Erythroblast (primary cell): ENCODE data around the gene AKAP6.

Source experiments
- GATA1 ChIP-seq: IDR thresholded peaks from 2 replicates; pipeline ENCODE4 v1.6.1; 2011; ENCODE audit warnings: low read depth, mild to moderate bottlenecking, control low read depth, low read length, moderate library complexity
- POLR2A ChIP-seq: IDR thresholded peaks from 2 replicates; pipeline ENCODE4 v1.6.1; 2011; ENCODE audit warnings: mild to moderate bottlenecking, low read length

- TF ChIP-seq POLR2A = no peak
- TF ChIP-seq GATA1 = no peak
Observed at GRCh38 chr14:32596390-32596789, 267.3 kb downstream of the AKAP6 start.
